Mammary epithelial cell (primary cell): ENCODE results near the gene AGAP1.
"Not testable (repeated sequence)": the region's sequence is repeated elsewhere in the genome, so short reads cannot be mapped to it uniquely, and the experiment has no call there.

Source experiments
- EZH2 ChIP-seq: IDR thresholded peaks from 2 replicates; pipeline ENCODE4 v1.6.1; 2012; ENCODE audit warnings: low read length, inconsistent platforms, borderline replicate concordance
- TF ChIP-seq, protein P1 (sequence below), 2 donors: IDR thresholded peaks in 1 of 2; conservative IDR thresholded peaks in 1 of 2; 2 replicates each; pipeline ENCODE4 v1.5.1; 2011 to 2012; ENCODE audit warnings: inconsistent platforms in 2 of 2, low read length in 2 of 2, mild to moderate bottlenecking in 2 of 2, control low read depth in 1 of 2, low read depth in 1 of 2; ENCODE audit not compliant: insufficient read depth in 1 of 2; ENCODE audit errors: extremely low read depth in 1 of 2

DNA sequence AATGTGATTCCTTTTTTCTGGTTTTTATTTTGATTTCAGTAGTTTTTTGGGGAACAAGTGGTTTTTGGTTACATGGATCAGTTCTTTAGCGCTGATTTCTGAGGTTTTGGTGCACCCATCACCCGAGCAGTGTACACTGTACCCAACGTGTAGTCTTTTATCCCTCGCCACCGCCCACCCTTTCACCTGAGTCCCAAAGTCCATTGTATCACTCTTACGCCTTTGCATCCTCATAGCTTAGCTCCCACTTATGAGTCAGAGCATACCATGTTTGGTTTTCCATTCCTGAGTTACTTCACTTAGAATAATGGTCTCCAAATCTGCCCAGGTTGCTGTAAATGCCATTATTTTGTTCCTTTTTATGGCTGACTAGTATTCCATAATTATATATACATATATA, 453.2 kb downstream of the AGAP1 start:
- TF ChIP-seq, protein P1, sequence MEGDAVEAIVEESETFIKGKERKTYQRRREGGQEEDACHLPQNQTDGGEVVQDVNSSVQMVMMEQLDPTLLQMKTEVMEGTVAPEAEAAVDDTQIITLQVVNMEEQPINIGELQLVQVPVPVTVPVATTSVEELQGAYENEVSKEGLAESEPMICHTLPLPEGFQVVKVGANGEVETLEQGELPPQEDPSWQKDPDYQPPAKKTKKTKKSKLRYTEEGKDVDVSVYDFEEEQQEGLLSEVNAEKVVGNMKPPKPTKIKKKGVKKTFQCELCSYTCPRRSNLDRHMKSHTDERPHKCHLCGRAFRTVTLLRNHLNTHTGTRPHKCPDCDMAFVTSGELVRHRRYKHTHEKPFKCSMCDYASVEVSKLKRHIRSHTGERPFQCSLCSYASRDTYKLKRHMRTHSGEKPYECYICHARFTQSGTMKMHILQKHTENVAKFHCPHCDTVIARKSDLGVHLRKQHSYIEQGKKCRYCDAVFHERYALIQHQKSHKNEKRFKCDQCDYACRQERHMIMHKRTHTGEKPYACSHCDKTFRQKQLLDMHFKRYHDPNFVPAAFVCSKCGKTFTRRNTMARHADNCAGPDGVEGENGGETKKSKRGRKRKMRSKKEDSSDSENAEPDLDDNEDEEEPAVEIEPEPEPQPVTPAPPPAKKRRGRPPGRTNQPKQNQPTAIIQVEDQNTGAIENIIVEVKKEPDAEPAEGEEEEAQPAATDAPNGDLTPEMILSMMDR (conservative IDR thresholded peaks at IDR 0.05 in 1 of 2, IDR thresholded peaks at IDR 0.05 in 1 of 2; ENCODE audit: extremely low read depth in 1 of 2, insufficient read depth in 1 of 2, low read depth in 1 of 2, low read length in 2 of 2): not testable (repeated sequence)
- not testable (repeated sequence) for TF ChIP-seq EZH2
